ENCODE results near the gene RIBC2.
"Not testable (repeated sequence)": the region's sequence is repeated elsewhere in the genome, so short reads cannot be mapped to it uniquely, and the experiment has no call there.

RIBC2 gene

GRCh38 chr22:45450101-45450785 lies 36.8 kb downstream of the RIBC2 start:
- DNase-seq: no peak

- DNase-seq: no peak
Observed at GRCh38 chr22:45450921-45451651, 37.6 kb downstream of the RIBC2 start.

GRCh38 chr22:45451972-45452371 lies 38.5 kb downstream of the RIBC2 start:
- no peak for DNase-seq

GRCh38 chr22:45452565-45453379 lies 39.3 kb downstream of the RIBC2 start:
- no peak for DNase-seq

DNA sequence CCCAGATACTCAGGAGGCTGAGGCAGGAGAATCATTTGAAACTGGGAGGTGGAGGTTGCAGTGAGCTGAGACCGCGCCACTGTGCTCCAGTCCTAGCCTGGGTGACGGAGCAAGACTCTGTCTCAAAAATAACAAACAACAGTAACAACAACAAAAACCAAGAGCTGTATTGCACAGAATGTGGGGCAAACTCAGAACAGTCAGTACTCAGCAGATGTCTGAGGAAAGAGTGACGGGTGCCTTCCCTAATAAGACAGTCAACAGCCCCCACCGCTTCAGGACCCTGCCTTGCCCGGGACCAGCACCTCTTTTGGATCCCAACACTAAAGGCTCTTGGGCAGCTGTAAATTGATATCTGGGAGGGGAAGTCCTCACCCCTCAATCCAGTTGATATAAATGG lies 40.3 kb downstream of the RIBC2 start:
- DNase-seq: no peak

DNA sequence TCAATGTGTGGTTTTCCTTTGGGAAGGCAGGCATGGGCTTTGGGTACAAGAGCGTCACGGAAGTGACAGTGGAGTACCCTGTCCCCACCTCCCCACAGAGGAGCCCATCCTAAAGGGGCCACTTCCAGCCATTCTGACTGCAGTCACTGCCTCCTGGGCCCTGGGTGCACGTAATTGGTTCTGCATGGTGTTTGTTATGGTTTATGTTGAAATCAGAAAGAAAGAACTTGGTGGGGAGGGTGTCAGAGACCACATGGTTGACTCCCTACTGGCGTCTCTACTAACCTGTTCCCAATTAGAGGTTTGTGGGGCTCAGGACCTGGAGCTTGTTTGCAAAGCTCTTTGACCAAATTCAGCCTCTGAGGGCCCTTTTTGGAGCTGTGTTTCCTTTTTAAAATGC lies 40.8 kb downstream of the RIBC2 start:
- no peak for DNase-seq

- no peak for DNase-seq
Observed at GRCh38 chr22:45455212-45455611, 41.7 kb downstream of the RIBC2 start.

GRCh38 chr22:45455621-45456020 lies 42.1 kb downstream of the RIBC2 start:
- DNase-seq: no peak

DNA sequence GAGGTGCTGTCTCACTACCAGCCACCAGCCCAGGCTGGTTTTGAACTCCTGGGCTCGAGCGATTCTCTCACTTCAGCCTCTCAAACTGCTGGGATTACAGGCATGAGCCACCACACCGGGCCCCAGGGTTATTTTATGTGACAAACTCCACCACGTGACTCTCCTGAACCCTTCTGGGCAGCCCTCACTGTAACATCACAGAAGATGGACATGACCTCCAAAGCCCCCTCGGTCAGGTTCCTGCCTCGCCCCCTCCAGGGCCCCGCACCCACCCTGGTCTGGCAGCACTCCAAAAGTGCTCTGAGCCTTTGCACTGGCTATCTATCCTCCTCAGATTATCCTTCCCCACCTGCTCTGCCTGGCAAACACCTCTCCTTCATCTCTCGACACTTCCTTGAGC lies 43.3 kb downstream of the RIBC2 start:
- no peak for DNase-seq

- no peak for DNase-seq
Observed at GRCh38 chr22:45458532-45458931, 45.0 kb downstream of the RIBC2 start.

DNA sequence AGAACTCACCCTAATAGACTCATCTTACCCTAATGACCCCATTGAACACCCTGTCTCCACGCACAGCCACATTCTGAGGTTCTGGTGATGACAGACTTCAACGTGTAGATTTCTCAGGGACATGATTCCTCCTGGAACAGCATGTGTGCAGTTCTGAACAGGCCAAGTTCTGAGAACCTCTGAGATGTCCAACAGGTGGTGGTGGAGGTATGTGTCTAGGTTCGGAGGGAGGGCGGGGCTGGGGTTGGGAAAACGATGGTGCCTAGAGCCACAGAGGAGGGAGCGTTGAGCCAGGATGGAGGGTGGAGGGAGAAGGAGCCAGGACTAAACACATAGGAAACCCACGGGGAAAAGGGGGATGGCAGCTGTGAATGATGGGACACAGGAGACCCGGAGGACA lies 45.7 kb downstream of the RIBC2 start:
- DNase-seq: no peak

GRCh38 chr22:45460288-45461109 lies 47.0 kb downstream of the RIBC2 start:
- DNase-seq: no peak

DNA sequence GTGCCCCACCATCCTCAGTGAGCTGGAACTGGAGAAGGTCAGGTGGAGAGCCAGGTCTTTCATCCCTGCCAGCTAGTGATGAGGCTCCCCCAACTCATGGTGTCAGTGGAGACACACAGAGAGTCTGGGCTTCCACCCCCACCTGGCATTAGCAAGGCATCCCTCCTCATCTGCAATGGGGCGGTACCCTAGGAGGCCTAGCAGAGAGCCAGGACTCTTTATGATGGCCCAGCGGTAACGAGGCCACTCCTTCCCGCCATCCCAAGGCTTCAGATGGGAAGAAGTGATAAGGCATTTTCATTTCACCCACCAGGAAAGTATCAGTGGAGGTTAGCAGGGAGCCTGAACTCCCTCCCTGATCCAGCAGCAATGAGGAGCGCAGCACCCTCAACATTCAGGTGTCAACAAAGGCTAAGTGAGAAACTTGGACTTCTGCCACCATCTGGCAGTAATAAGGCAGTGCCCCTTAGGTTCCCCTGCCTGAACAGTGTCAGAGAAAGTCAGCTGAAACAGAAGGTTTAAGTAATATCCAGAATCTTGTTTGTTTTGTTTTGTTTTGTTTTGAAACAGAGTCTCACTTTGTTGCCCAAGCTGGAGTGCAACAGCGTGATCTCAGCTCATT lies 48.7 kb downstream of the RIBC2 start:
- DNase-seq: no peak

- not testable (repeated sequence) for DNase-seq
Observed at GRCh38 chr22:45463691-45464090, 50.2 kb downstream of the RIBC2 start.

DNA sequence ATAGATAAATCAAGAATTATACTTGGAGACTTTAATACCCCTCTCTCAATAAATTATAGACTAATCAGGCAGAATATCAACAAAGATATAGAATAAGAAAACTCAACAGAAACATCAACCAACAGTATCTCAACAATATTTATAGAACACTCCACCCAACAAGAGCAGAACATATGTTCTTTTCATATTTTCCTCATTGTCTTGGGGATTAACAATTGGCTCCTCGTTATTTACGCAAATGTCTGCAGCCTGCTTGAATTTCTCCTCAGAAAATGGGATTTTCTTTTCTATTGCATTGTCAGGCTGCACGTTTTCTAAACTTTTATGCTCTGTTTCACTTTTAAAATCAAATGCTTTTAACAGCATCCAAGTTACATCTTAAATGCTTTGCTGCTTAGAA lies 52.1 kb downstream of the RIBC2 start:
- DNase-seq: no peak

GRCh38 chr22:45468872-45469271 lies 55.4 kb downstream of the RIBC2 start:
- DNase-seq: no peak

DNA sequence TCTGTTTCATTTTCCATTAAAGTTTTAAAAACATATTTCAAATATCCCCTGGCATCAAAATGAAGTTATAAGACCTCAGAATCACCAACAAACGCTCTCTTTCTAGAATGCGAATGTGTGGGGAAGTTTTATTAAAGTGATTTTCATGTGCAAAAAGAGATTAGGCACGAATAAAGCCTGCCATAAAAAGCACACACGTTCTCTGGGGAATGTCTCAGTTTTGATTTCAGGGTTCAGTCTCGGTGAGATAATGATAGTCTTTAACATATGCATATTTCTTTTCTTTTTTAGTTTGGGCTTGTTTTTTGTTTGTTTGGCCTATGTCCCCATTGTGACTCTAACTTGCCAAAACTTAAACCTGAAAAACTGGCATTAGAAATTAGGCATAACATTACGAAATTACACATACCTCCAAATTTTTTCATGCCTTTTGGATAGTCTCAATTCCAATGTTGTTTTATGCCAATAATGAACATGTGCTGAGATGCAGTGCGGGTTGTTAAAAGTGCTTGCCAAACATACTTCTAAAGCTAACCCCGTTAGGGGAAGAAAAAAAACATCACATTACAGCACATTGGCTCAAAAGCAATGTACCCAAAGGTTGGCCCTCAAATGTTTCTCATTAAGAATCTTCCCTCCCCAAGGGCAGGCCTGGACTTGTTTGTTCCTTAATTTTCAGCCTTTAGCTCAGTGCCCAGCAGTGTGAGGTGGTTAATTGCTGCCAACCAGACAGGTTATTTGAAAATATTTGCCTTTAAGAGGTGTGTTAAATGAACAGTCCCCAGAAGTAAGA lies 56.0 kb downstream of the RIBC2 start:
- DNase-seq: no peak

DNA sequence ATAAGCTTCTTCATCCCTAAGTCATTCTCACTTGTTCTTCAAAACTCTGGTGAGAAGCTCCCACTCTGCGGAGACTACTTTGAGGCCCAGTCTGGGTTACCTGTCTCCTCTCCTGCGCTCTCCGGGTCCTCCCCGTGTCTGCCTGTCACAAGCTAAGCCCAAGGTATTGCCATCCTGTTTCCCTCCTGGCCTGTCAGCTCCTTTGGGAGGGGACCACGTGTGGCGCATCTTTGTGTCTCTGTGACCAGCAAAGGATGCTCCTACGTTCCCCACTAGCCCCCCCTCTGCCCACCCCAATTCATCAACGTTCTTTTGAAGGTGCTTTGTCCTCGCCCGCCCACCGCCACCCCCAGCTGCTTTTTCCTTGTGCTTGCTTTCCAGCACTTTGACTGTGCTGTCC lies 57.4 kb downstream of the RIBC2 start:
- DNase-seq: no peak

GRCh38 chr22:45472426-45472825 lies 58.9 kb downstream of the RIBC2 start:
- no peak for DNase-seq

DNA sequence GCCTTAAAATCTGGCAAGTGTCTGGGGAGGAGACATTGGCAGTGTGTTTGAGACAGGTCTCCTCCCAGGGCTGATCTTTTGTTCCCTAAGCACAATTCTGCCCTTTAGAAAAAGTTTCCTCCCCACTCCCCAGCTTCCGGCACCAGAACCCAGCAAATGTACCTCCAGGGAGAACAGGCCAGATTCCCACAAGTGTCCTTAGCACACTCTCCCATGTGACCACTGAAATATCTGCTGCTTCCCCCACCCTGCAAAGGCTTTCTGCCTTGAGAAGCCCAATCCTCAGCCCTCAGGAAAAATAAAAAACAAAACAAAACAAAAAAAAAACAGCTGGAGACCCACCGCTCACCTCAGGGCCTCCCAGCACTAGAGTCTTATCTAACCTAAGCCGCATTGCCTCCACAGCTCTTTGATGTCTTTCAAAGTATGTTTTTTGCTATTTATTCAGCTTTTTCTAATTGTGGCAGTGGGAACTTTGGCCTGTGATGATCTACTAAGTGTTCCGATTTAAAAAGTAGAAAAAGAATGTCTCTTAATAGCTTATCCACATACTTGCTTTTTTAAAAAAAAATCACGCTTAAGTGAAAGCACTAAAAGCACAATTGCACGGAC lies 60.2 kb downstream of the RIBC2 start:
- DNase-seq: no peak

Data from CD4-positive, alpha-beta T cell treated with Interleukin-15 for 1 hour (primary cell).